IPS DF 6.9 (cell line): Measurements from ENCODE around the gene HYAL2.

ENCODE experiments used
- DNase-seq: peaks from one replicate; pipeline ENCODE4 v3.0.0-alpha.2; 2013; ENCODE audit warnings: low read depth, low spot score
- H3K27ac ChIP-seq: one replicate; pipeline ENCODE4 v1.5.1; 2013; ENCODE audit warnings: low read length, control low read depth
- H3K27me3 ChIP-seq: 2 replicates; pipeline ENCODE4 v1.6.1; 2013; ENCODE audit warnings: mild to moderate bottlenecking, low read length; ENCODE audit not compliant: control insufficient read depth, insufficient read depth
- H3K36me3 ChIP-seq: 2 replicates; pipeline ENCODE4 v1.6.1; 2013; ENCODE audit warnings: low read length; ENCODE audit not compliant: control insufficient read depth, insufficient read depth
- H3K4me1 ChIP-seq: 2 replicates; pipeline ENCODE4 v1.6.1; 2013; ENCODE audit warnings: low read length; ENCODE audit not compliant: control insufficient read depth, insufficient read depth
- H3K4me3 ChIP-seq: 2 replicates; pipeline ENCODE4 v1.5.1; 2013; ENCODE audit warnings: mild to moderate bottlenecking, low read length
- H3K9me3 ChIP-seq: 2 replicates; pipeline ENCODE4 v1.6.1; 2013; ENCODE audit warnings: low read length, inconsistent platforms; ENCODE audit not compliant: control insufficient read depth, insufficient read depth
- WGBS: extraction: QIAGEN DNeasy Blood & Tissue Kit; methylation state at CpG from one replicate; pipeline ENCODE4 v1.1.7; 2013; ENCODE audit warnings: mixed read lengths, missing lambda C conversion rate; ENCODE audit not compliant: insufficient read length, insufficient coverage; 5-methylcytosine and 5-hydroxymethylcytosine counted together

The HYAL2 gene

GRCh38 chr3:50358355-50358910, 35.9 kb upstream of the HYAL2 start:
- no peak for DNase-seq
- Histone ChIP-seq H3K36me3 (peaks cover 5% of the 10 kb centered on the region; the same call in 1 of the 2 replicates), H3K27ac (no peak overlapping the region), H3K4me3 (peak overlapping the region; percentile 86; the same call in 1 of the 2 replicates), H3K9me3 (no peaks in the 10 kb centered on the region), H3K27me3 (no peaks in the 10 kb centered on the region), H3K4me1 (peaks cover 8% of the 10 kb centered on the region)
- WGBS = no CpG with 5 or more reads among the region's 24 CpGs

GRCh38 chr3:50357481-50357880, 34.9 kb upstream of the HYAL2 start:
- H3K27me3 ChIP-seq = no peaks in the 10 kb centered on the region
- H3K4me1 ChIP-seq = peaks cover 8% of the 10 kb centered on the region
- H3K27ac ChIP-seq = no peak overlapping the region
- H3K9me3 ChIP-seq = no peaks in the 10 kb centered on the region
- no peak for DNase-seq
- H3K4me3 ChIP-seq = no peak overlapping the region
- WGBS = no CpG with 5 or more reads among the region's 1 CpG
- peaks cover 8% of the 10 kb centered on the region; the same call in 1 of the 2 replicates for H3K36me3 ChIP-seq

- DNase-seq = no peak
- no peaks in the 10 kb centered on the region for H3K9me3 ChIP-seq
- H3K27me3 ChIP-seq = no peaks in the 10 kb centered on the region
- peaks cover 8% of the 10 kb centered on the region; the same call in 1 of the 2 replicates for H3K36me3 ChIP-seq
- no peak overlapping the region for H3K27ac ChIP-seq
- no CpG with 5 or more reads among the region's 5 CpGs for WGBS
- H3K4me1 ChIP-seq = peaks cover 8% of the 10 kb centered on the region
- H3K4me3 ChIP-seq = no peak overlapping the region
Observed at GRCh38 chr3:50356553-50356952, 34.0 kb upstream of the HYAL2 start.

GRCh38 chr3:50355829-50356552, 33.4 kb upstream of the HYAL2 start:
- Histone ChIP-seq H3K27ac (no peak overlapping the region), H3K4me3 (no peak overlapping the region), H3K9me3 (no peaks in the 10 kb centered on the region), H3K36me3 (peaks cover 8% of the 10 kb centered on the region; the same call in 1 of the 2 replicates), H3K4me1 (peaks cover 8% of the 10 kb centered on the region), H3K27me3 (no peaks in the 10 kb centered on the region)
- no peak for DNase-seq
- no CpG with 5 or more reads among the region's 5 CpGs for WGBS

GRCh38 chr3:50354850-50355249, 32.3 kb upstream of the HYAL2 start:
- no peak for DNase-seq
- Histone ChIP-seq H3K27me3 (no peaks in the 10 kb centered on the region), H3K4me3 (no peak overlapping the region), H3K4me1 (peaks cover 8% of the 10 kb centered on the region), H3K27ac (no peak overlapping the region), H3K9me3 (no peaks in the 10 kb centered on the region), H3K36me3 (peaks cover 8% of the 10 kb centered on the region; the same call in 1 of the 2 replicates)
- no CpG with 5 or more reads among the region's 7 CpGs for WGBS

GRCh38 chr3:50354186-50354764, 31.7 kb upstream of the HYAL2 start:
- no peaks in the 10 kb centered on the region for H3K9me3 ChIP-seq
- H3K27ac ChIP-seq = no peak overlapping the region
- whole genome bisulfite sequencing = no CpG with 5 or more reads among the region's 5 CpGs
- H3K4me3 ChIP-seq = no peak overlapping the region
- peaks cover 8% of the 10 kb centered on the region for H3K4me1 ChIP-seq
- H3K27me3 ChIP-seq = no peaks in the 10 kb centered on the region
- DNase-seq = no peak
- H3K36me3 ChIP-seq = peaks cover 8% of the 10 kb centered on the region; the same call in 1 of the 2 replicates

GRCh38 chr3:50353245-50354004, 30.9 kb upstream of the HYAL2 start:
- no peak for DNase-seq
- Histone ChIP-seq H3K9me3 (no peaks in the 10 kb centered on the region), H3K4me3 (no peak overlapping the region), H3K4me1 (peaks cover 6% of the 10 kb centered on the region), H3K27me3 (no peaks in the 10 kb centered on the region), H3K36me3 (peaks cover 8% of the 10 kb centered on the region; the same call in 1 of the 2 replicates), H3K27ac (no peak overlapping the region)
- WGBS = no CpG with 5 or more reads among the region's 12 CpGs

- H3K27ac ChIP-seq = no peak overlapping the region
- peaks cover 8% of the 10 kb centered on the region; the same call in 1 of the 2 replicates for H3K36me3 ChIP-seq
- peaks cover under 1% of the 10 kb centered on the region; the same call in 1 of the 2 replicates for H3K4me1 ChIP-seq
- no peak overlapping the region for H3K4me3 ChIP-seq
- no peak for DNase-seq
- H3K27me3 ChIP-seq = no peaks in the 10 kb centered on the region
- no peaks in the 10 kb centered on the region for H3K9me3 ChIP-seq
- WGBS = no CpG with 5 or more reads among the region's 2 CpGs
Observed at GRCh38 chr3:50352781-50353180, 30.2 kb upstream of the HYAL2 start.

- no peaks in the 10 kb centered on the region for H3K4me1 ChIP-seq
- no peak for DNase-seq
- H3K4me3 ChIP-seq = peak overlapping the region; percentile 75; the same call in 1 of the 2 replicates
- no CpG with 5 or more reads among the region's 11 CpGs for WGBS
- H3K9me3 ChIP-seq = no peaks in the 10 kb centered on the region
- no peak overlapping the region for H3K27ac ChIP-seq
- H3K36me3 ChIP-seq = peaks cover 11% of the 10 kb centered on the region; the same call in 1 of the 2 replicates
- no peaks in the 10 kb centered on the region for H3K27me3 ChIP-seq
Observed at GRCh38 chr3:50351323-50351697, 28.8 kb upstream of the HYAL2 start.
